H9 (cell line): ENCODE measurements around the gene CD2AP. TPM values are rescaled to one million over a fixed set of nuclear protein-coding genes. Genes with fewer than 3 reads are reported as not detected.
A peak's percentile ranks its signal among the peaks of the same experiment; 100 is the strongest.

Experiments used
- DNase-seq: peaks from one replicate; pipeline ENCODE4 v3.0.0-alpha.2; 2017
- H2AFZ ChIP-seq: one replicate; pipeline ENCODE4 v1.6.1; 2013; ENCODE audit warnings: mild to moderate bottlenecking, low read length, control low read depth, moderate library complexity
- H2AK5ac ChIP-seq: 2 replicates; pipeline ENCODE4 v1.6.1; 2013; ENCODE audit warnings: low read length, control low read depth, mixed read lengths; ENCODE audit not compliant: insufficient read length
- H2BK120ac ChIP-seq: one replicate; pipeline ENCODE4 v1.6.1; 2013; ENCODE audit warnings: low read depth, mild to moderate bottlenecking, low read length, control low read depth, inconsistent platforms; ENCODE audit not compliant: poor library complexity, severe bottlenecking
- H2BK12ac ChIP-seq: 2 replicates; pipeline ENCODE4 v1.6.1; 2013; ENCODE audit warnings: low read length, control low read depth, mixed read lengths, low read depth; ENCODE audit not compliant: insufficient read length
- H2BK15ac ChIP-seq: 2 replicates; pipeline ENCODE4 v1.6.1; 2013; ENCODE audit warnings: low read depth, low read length, control low read depth
- H2BK20ac ChIP-seq: one replicate; pipeline ENCODE4 v1.6.1; 2013; ENCODE audit warnings: low read depth, mild to moderate bottlenecking, low read length, control low read depth, inconsistent platforms; ENCODE audit not compliant: poor library complexity, severe bottlenecking
- H2BK5ac ChIP-seq: 2 replicates; pipeline ENCODE4 v1.6.1; 2013; ENCODE audit warnings: low read length, control low read depth, mixed read lengths; ENCODE audit not compliant: insufficient read length
- H3K14ac ChIP-seq: 2 replicates; pipeline ENCODE4 v1.6.1; 2013; ENCODE audit warnings: low read length, control low read depth; ENCODE audit not compliant: insufficient read depth
- H3K18ac ChIP-seq: 2 replicates; pipeline ENCODE4 v1.6.1; 2013; ENCODE audit warnings: low read depth, mild to moderate bottlenecking, mixed read lengths, low read length, control low read depth; ENCODE audit not compliant: insufficient read length
- H3K23ac ChIP-seq: 2 replicates; pipeline ENCODE4 v1.6.1; 2013; ENCODE audit warnings: low read length, control low read depth, mixed read lengths, low read depth; ENCODE audit not compliant: insufficient read length
- H3K23me2 ChIP-seq: 2 replicates; pipeline ENCODE4 v1.6.1; 2013; ENCODE audit warnings: low read depth, mild to moderate bottlenecking, mixed read lengths, low read length, control low read depth; ENCODE audit not compliant: insufficient read length, poor library complexity, severe bottlenecking
- H3K27ac ChIP-seq: 2 replicates; pipeline ENCODE4 v1.5.1; 2013; ENCODE audit warnings: low read length, control low read depth, mixed read lengths, low read depth; ENCODE audit not compliant: insufficient read length
- H3K27me3 ChIP-seq: 2 replicates; pipeline ENCODE4 v1.6.1; 2013; ENCODE audit warnings: low read length, control low read depth, inconsistent platforms; ENCODE audit not compliant: insufficient read depth
- H3K4ac ChIP-seq: 2 replicates; pipeline ENCODE4 v1.6.1; 2013; ENCODE audit warnings: low read depth, mild to moderate bottlenecking, control low read depth, inconsistent platforms, low read length, moderate library complexity
- H3K4me1 ChIP-seq: 2 replicates; pipeline ENCODE4 v1.6.1; 2013; ENCODE audit warnings: low read length, control low read depth, inconsistent platforms; ENCODE audit not compliant: insufficient read depth
- H3K4me2 ChIP-seq: 2 replicates; pipeline ENCODE4 v1.6.1; 2013; ENCODE audit warnings: low read length, control low read depth, mixed read lengths; ENCODE audit not compliant: insufficient read length, insufficient read depth
- H3K56ac ChIP-seq: 2 replicates; pipeline ENCODE4 v1.6.1; 2013; ENCODE audit warnings: low read depth, mild to moderate bottlenecking, mixed read lengths, low read length, control low read depth; ENCODE audit not compliant: insufficient read length
- H3K79me1 ChIP-seq: 2 replicates; pipeline ENCODE4 v1.6.1; 2013; ENCODE audit warnings: low read depth, mild to moderate bottlenecking, moderate library complexity, low read length, control low read depth, inconsistent platforms; ENCODE audit not compliant: insufficient read depth, poor library complexity, severe bottlenecking
- H3K79me2 ChIP-seq: 2 replicates; pipeline ENCODE4 v1.6.1; 2013; ENCODE audit warnings: low read length, control low read depth, inconsistent platforms; ENCODE audit not compliant: insufficient read depth
- H3K9ac ChIP-seq: 2 replicates; pipeline ENCODE4 v1.6.1; 2013; ENCODE audit warnings: low read length, control low read depth, mixed read lengths; ENCODE audit not compliant: insufficient read length; ENCODE audit errors: extremely low read depth
- H3K9me3 ChIP-seq: one replicate; pipeline ENCODE4 v1.6.1; 2013; ENCODE audit warnings: low read depth, low read length, inconsistent platforms; ENCODE audit not compliant: control insufficient read depth
- H3T11ph ChIP-seq: one replicate; pipeline ENCODE4 v1.6.1; 2013; ENCODE audit warnings: mild to moderate bottlenecking, low read length, control low read depth, inconsistent platforms
- H4K20me1 ChIP-seq: one replicate; pipeline ENCODE4 v1.6.1; 2013; ENCODE audit not compliant: control insufficient read depth, insufficient read length, insufficient read depth
- H4K5ac ChIP-seq: 2 replicates; pipeline ENCODE4 v1.6.1; 2013; ENCODE audit warnings: low read depth, mild to moderate bottlenecking, mixed read lengths, low read length, control low read depth; ENCODE audit not compliant: insufficient read length
- H4K8ac ChIP-seq: replicated peaks from 2 replicates; pipeline ENCODE4 v1.6.1; 2013; ENCODE audit warnings: low read length, control low read depth, mixed read lengths, low read depth; ENCODE audit not compliant: insufficient read length
- H4K91ac ChIP-seq: 2 replicates; pipeline ENCODE4 v1.6.1; 2013; ENCODE audit warnings: low read depth, mild to moderate bottlenecking, moderate library complexity, mixed read lengths, low read length, control low read depth; ENCODE audit not compliant: insufficient read length
- H3K27ac Mint-ChIP-seq, 3 experiments: 2 replicates in 2 of 3; 3 replicates in 1 of 3; pipeline ENCODE4 v1.8.0; 2020 to 2021; ENCODE audit warnings: mixed read lengths in 3 of 3, mild to moderate bottlenecking in 1 of 3, moderate library complexity in 1 of 3
- H3K27me3 Mint-ChIP-seq: 2 replicates; pipeline ENCODE4 v1.8.0; 2021; ENCODE audit warnings: low read depth, mild to moderate bottlenecking, moderate library complexity, mixed read lengths
- H3K36me3 Mint-ChIP-seq, 3 experiments: 2 replicates in 2 of 3; 3 replicates in 1 of 3; pipeline ENCODE4 v1.8.0; 2020 to 2021; ENCODE audit warnings: low read depth in 3 of 3, mixed read lengths in 3 of 3; ENCODE audit not compliant: insufficient read depth in 1 of 3
- H3K4me1 Mint-ChIP-seq, 2 experiments: 2 replicates each; pipeline ENCODE4 v1.8.0; 2020; ENCODE audit warnings: mixed read lengths in 2 of 2
- H3K4me3 Mint-ChIP-seq, 2 experiments: 2 replicates in 1 of 2; 3 replicates in 1 of 2; pipeline ENCODE4 v1.8.0; 2020 to 2021; ENCODE audit warnings: mild to moderate bottlenecking in 2 of 2, mixed read lengths in 2 of 2, moderate library complexity in 1 of 2
- H3K9me3 Mint-ChIP-seq, 2 experiments: 2 replicates in 1 of 2; 3 replicates in 1 of 2; pipeline ENCODE4 v1.8.0; 2020; ENCODE audit warnings: mild to moderate bottlenecking in 2 of 2, mixed read lengths in 2 of 2, moderate library complexity in 1 of 2
- WGBS: extraction: QIAGEN DNeasy Blood & Tissue Kit; methylation state at CpG from one replicate; pipeline ENCODE4 v1.1.7; 2013; ENCODE audit warnings: missing lambda C conversion rate, low lambda C conversion rate, mixed read lengths; ENCODE audit not compliant: insufficient read length; ENCODE audit errors: extremely low coverage; 5-methylcytosine and 5-hydroxymethylcytosine counted together
- total RNA-seq: library from RNA; stranded (reverse); gene quantifications from 2 replicates; pipeline ENCODE4 v1.2.1, GENCODE V29; 2021
- TF ChIP-seq, protein P1 (sequence below): fragments of 200-600 bp; sonication (generic); conservative IDR thresholded peaks from 3 replicates; pipeline ENCODE4 v1.8.0; 2021; ENCODE audit warnings: antibody characterized with exemption, mild to moderate bottlenecking

The CD2AP gene
- total RNA-seq, 1 experiment from 2014 or later, result 50.1 TPM

DNA sequence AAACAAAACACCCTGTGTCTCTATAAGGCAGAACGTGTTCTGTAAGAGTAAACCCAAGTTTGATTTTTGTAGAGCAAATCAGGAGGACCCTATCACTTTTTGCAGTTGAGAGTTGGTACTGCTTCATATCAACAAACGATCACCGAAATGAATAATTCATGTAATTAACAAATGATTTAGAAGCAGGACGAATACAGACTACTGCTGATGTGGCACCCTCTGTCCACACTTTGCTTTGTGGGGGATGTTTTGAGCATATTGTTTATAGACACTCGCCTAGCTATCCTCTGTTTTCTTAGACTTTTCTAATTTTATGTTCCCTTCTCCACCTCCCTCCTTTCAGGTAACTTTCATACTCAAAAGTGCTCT is 1.5 kb downstream of the CD2AP start:
- Histone ChIP-seq H4K8ac (no peak overlapping the region), H3K4me2 (peak overlapping the region; percentile 82), H4K5ac (no peak overlapping the region), H2BK15ac (no peak overlapping the region), H3K9ac (peak overlapping the region; percentile 93), H3K4me1 (no peaks in the 10 kb centered on the region; the same call in 1 of the 2 replicates), H3T11ph (no peak overlapping the region), H3K79me2 (peaks cover 42% of the 10 kb centered on the region; the same call in 1 of the 2 replicates), H3K9me3 (no peaks in the 10 kb centered on the region), H2BK20ac (no peak overlapping the region), H3K27me3 (no peaks in the 10 kb centered on the region), H2BK120ac (no peak overlapping the region), H3K14ac (no peak overlapping the region), H4K91ac (no peak overlapping the region), H3K23me2 (peaks cover 15% of the 10 kb centered on the region), H3K18ac (no peak overlapping the region), H2AK5ac (no peak overlapping the region), H2AFZ (no peak overlapping the region), H2BK12ac (no peak overlapping the region), H3K27ac (peak overlapping the region; percentile 76), H3K23ac (no peak overlapping the region), H3K4ac (no peak overlapping the region), H2BK5ac (no peak overlapping the region), H3K79me1 (no peaks in the 10 kb centered on the region), H4K20me1 (no peaks in the 10 kb centered on the region), H3K56ac (no peak overlapping the region)
- Mint-ChIP-seq H3K4me1 (peaks cover 44 to 54% of the 10 kb centered on the region in 2 experiments), H3K27ac (peak overlapping the region; percentile 98 to 100 (median 98); a peak in 6 of 7 replicates), H3K27me3 (no peaks in the 10 kb centered on the region; the same call in 1 of the 2 replicates), H3K4me3 (peak overlapping the region; percentile 96 to 99), H3K36me3 (peaks cover 0 to 2% (median 1%) of the 10 kb centered on the region in 3 experiments; a peak in 1 of 7 replicates), H3K9me3 (no peaks in the 10 kb centered on the region)
- TF ChIP-seq, protein P1, sequence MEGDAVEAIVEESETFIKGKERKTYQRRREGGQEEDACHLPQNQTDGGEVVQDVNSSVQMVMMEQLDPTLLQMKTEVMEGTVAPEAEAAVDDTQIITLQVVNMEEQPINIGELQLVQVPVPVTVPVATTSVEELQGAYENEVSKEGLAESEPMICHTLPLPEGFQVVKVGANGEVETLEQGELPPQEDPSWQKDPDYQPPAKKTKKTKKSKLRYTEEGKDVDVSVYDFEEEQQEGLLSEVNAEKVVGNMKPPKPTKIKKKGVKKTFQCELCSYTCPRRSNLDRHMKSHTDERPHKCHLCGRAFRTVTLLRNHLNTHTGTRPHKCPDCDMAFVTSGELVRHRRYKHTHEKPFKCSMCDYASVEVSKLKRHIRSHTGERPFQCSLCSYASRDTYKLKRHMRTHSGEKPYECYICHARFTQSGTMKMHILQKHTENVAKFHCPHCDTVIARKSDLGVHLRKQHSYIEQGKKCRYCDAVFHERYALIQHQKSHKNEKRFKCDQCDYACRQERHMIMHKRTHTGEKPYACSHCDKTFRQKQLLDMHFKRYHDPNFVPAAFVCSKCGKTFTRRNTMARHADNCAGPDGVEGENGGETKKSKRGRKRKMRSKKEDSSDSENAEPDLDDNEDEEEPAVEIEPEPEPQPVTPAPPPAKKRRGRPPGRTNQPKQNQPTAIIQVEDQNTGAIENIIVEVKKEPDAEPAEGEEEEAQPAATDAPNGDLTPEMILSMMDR, result no peak
- no peak for DNase-seq
- WGBS, result no CpG with 5 or more reads among the region's 5 CpGs
